Fibroblast of skin of abdomen (primary cell): ENCODE data around the gene AGAP1.

Experiments
- DNase-seq: peaks from one replicate; pipeline ENCODE4 v3.0.0-alpha.2; 2013

AGAP1 gene

GRCh38 chr2:235669983-235670962, 176.4 kb downstream of the AGAP1 start:
- peak; percentile 75 for DNase-seq

DNA sequence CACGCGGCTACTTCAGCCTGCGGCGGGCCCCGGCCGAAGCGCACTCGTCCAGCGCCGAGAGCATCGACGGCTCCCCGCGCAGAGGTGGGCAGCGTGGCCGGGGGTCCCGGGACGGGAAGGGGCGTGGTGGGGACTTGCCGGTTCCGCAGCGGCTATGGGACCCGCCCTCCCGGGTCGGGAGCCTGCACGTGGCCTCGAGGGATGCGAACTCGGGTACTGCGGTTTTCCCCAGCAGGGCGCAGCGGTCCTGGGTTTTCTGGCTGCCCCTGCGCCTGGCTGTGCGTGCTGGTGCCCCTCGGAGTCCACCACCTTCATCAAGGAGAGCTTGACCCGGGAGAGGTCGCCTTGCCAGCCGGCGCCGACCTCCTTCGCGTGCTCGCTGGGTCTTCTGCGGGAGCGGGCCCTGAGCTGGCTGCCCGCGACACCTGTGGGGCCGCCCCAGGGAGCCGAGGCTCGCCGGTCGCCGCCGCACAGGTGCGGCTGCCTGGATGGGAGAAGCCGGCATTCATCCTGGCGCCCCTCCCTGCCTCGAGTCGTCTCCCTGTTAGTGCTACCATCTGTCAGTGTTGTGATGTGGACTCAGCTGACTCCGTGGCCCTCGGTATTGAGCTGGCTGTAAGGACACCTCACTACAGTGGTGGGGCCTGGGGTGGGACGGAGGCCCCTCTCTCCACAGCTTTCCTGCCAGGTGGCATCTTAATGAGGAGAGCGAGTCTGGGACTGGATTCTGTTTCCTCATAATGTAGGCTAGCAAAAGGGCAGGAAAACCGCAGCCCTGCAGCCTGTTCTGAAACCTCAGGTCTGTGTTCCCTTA, 177.3 kb downstream of the AGAP1 start:
- DNase-seq: no peak

DNA sequence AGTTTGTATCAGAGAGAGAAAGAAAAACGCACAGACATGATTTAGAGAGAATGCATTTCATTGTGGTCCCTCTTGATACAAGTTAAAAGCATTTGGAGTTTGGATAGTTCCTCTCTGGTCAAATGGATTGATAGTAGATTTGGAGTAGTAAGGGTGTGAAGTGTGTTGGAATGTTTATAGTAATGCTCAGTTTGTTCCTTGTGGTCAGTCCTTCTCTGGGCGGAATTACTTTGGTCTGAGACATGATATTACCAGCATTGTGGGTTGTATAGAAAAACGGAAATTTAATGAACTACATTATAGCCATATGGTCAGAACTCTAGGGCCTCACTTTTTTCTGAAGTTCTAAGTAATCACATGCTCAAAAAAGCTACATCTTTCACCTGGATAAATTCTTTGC, 178.9 kb downstream of the AGAP1 start:
- no peak for DNase-seq

DNA sequence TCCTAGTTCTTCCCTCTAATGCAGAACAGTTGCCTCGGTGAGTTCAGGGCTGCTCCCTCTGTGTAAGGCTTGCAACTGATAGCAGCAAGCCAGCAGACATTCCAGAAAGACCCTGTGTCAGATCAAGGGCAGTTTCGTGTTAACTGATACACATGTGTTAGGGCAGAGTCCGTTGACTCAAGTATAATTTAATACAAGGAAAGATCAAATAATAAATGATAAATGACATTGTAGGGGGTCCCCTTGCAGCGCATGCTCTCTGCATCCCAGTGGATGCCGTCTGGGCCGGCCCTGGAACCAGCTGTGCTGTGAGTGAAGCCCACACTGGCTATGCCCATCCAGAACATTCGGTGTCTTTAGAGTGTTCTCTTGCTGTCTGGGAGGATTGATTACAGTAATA, 180.3 kb downstream of the AGAP1 start:
- DNase-seq: no peak

DNA sequence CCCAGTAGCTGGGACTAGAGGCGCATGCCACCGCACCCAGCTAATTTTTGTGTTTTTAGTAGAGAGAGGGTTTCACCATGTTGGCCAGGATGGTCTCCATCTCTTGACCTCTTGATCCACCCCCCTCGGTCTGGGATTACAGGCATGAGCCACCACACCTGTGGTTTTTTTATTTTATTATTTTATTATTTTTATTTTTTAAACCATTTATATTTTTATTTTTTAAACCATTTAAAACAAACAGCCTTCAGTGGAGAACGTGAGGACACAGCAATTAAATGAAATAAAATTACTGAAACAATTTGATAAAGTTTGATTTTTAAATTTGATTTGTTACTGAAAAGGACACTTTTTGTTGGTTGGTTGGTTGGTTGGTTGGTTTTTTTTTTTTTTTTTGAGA, 181.0 kb downstream of the AGAP1 start:
- DNase-seq: no peak

DNA sequence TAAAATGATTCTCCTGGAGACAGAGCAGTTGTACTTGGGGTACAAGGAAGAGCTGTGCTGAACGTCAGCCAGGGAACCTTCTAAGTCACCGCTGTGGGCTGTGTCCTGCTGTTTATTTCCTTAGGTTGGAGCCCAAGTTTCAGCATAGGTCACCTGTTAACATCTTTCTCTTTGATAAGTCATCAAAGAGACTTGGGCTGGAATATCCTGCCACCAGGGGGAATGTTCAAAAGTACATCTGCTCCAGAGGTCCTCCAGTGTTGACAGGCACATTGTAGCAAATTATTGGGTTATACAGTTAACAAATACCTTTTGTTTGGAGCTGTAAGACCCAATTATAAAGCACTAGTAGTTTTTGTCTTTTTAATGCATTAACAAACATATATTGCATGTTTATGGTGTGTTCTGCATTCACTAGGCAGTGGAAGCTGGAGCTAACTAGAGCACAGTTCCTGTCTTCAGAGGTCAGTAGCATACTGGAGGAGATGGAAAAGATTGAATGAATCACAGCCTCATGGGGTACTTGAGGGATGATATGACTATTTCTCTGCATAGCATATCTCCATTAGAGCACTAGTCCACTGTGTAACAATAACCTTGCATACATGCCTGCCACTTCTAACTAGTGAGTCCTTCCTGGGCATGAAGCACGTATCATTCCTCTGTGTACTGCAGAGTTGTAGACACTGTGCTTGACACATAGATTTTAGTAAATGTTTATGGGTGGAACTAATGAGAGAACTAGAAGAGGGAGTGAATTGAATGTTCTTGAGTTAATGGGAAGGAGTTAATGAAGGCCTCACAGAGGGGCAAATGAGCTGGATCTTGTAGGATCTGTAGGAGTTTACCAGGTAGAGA, 182.1 kb downstream of the AGAP1 start:
- peak; percentile 30 for DNase-seq

DNA sequence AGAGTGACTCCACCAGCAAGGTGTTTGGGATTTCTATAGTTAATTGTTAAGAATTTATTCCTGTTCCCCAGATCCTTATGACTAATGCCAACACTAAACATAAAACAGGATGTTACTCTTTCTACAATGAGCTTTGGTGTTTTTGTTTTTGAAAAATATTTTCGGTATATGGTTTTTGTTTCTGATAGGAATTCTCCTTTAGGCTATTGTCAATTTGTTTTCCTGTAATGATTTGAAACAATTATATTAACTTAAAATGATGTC, 182.6 kb downstream of the AGAP1 start:
- DNase-seq: no peak

GRCh38 chr2:235677276-235677788, 183.5 kb downstream of the AGAP1 start:
- DNase-seq: no peak

- DNase-seq: no peak
These were observed 184.1 kb downstream of the AGAP1 start for GRCh38 chr2:235677937-235678336.

DNA sequence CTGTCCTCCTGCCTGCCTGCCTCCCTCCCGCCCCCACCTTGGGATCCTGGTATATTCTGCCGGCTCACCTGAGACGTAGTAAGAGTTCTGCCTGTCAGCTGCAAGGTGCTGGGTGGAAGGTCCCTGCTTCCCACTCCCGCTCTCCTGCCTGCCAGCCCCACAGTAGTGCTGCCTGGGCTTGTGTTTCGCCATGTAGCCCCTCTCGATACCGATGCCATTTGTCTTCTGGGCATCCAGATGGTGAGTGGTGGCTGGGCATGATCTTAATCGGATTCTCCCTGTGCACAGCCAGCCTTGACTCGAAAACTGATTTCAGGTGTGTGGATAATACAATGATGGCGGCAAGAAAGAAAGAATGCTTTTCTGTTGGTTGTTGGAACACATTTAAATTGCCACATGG, 184.9 kb downstream of the AGAP1 start:
- DNase-seq: no peak

- no peak for DNase-seq
These were observed 185.6 kb downstream of the AGAP1 start for GRCh38 chr2:235679471-235679870.

GRCh38 chr2:235685024-235685721, 191.3 kb downstream of the AGAP1 start:
- no peak for DNase-seq

- no peak for DNase-seq
These were observed 194.9 kb downstream of the AGAP1 start for GRCh38 chr2:235688511-235689426.

- no peak for DNase-seq
These were observed 195.6 kb downstream of the AGAP1 start for GRCh38 chr2:235689427-235689853.

- no peak for DNase-seq
These were observed 196.4 kb downstream of the AGAP1 start for GRCh38 chr2:235690082-235690808.

- DNase-seq: no peak
These were observed 197.1 kb downstream of the AGAP1 start for GRCh38 chr2:235690809-235691450.

GRCh38 chr2:235692076-235692475, 198.2 kb downstream of the AGAP1 start:
- no peak for DNase-seq

DNA sequence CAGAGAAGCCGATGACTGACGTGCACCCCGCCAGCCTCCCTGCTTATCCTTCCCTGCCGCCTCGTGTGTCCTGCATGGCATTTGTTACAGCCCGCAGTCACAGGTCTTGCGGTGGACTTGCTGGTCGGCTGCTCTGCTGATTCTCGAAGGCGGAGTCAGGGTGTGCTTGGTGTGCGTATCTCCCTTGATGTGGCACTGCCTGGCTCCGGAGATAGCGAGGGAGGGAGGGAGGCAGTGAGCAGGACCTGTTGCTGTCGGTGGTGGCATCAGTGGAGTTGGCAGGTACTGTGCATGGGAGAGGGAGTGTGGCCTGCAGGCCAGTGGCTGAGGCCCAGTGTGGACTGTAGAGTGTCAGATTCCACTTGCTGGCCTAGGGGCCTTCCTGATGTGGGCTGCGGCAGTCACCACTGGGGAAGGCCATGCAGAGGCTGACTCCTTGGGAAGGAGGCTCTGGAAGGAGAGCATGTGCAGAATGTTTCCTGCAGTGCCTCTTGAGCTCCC, 198.9 kb downstream of the AGAP1 start:
- no peak for DNase-seq

- DNase-seq: no peak
These were observed 199.4 kb downstream of the AGAP1 start for GRCh38 chr2:235693279-235693678.
